Ascending aorta (tissue), 2 donors: ENCODE results near the gene DDIT3. TPM values are rescaled to one million over a fixed set of nuclear protein-coding genes. Genes with fewer than 3 reads are reported as not detected.
"Not testable (repeated sequence)": the region's sequence is repeated elsewhere in the genome, so short reads cannot be mapped to it uniquely, and the experiment has no call there.

ENCODE experiments used
- DNase-seq, 2 donors: peaks; one replicate each; pipeline ENCODE4 v3.0.0-alpha.2; 2019; ENCODE audit warnings: low spot score in 2 of 2
- H3K27ac ChIP-seq, 2 donors: fragments of 200-600 bp; sonication (generic); one replicate each; pipeline ENCODE4 v1.5.1; 2016 to 2017; ENCODE audit warnings: mild to moderate bottlenecking in 1 of 2
- H3K27me3 ChIP-seq: fragments of 200-600 bp; sonication (generic); one replicate; pipeline ENCODE4 v1.5.1; 2017
- H3K36me3 ChIP-seq, 2 donors: fragments of 200-600 bp; sonication (generic); one replicate each; pipeline ENCODE4 v1.5.1; 2016
- H3K4me1 ChIP-seq, 2 donors: fragments of 200-600 bp; sonication (generic); one replicate each; pipeline ENCODE4 v1.5.1; 2016 to 2017; ENCODE audit warnings: mild to moderate bottlenecking in 1 of 2
- H3K4me3 ChIP-seq, 2 donors: fragments of 200-600 bp; sonication (generic); one replicate each; pipeline ENCODE4 v1.5.1; 2016 to 2017; ENCODE audit warnings: mild to moderate bottlenecking in 1 of 2
- H3K9me3 ChIP-seq, 2 donors: fragments of 200-600 bp; sonication (generic); one replicate each; pipeline ENCODE4 v1.5.1; 2016
- CTCF ChIP-seq, 3 experiments: fragments of 200-600 bp in 2 of 3; fragments of 450-650 bp in 1 of 3; sonication (generic) in 2 of 3; IDR thresholded peaks; one replicate each; pipeline ENCODE4 v1.5.1; 2016 to 2019; ENCODE audit warnings: antibody characterized with exemption in 3 of 3, mild to moderate bottlenecking in 1 of 3, moderate library complexity in 1 of 3
- intact Hi-C: fragments of 100-400 bp; cut with DNase I; formaldehyde crosslinking; loops from one replicate; pipeline ENCODE4 v1.15.1; 2023
- total RNA-seq: library from RNA; depleted of rRNA; stranded (reverse); fragments of >200 nt; gene quantifications from one replicate; pipeline ENCODE4 v1.1.0, GENCODE V29; 2016

DDIT3 gene
- total RNA-seq, 1 donor from 2014 or later: 0.64 TPM

GRCh38 chr12:57500213-57500612 is 20.1 kb downstream of the DDIT3 start:
- no peak for TF ChIP-seq CTCF (IDR thresholded peaks at IDR 0.05)
- no peak overlapping the region for H3K4me3 ChIP-seq
- H3K36me3 ChIP-seq: peaks cover 66 to 92% of the 10 kb centered on the region in 2 donors
- H3K27me3 ChIP-seq: no peaks in the 10 kb centered on the region
- no peak overlapping the region for H3K27ac ChIP-seq
- intact Hi-C loops: no loop called here
- no peaks in the 10 kb centered on the region for H3K4me1 ChIP-seq
- DNase-seq: no peak
- no peaks in the 10 kb centered on the region for H3K9me3 ChIP-seq

- no peak overlapping the region for H3K27ac ChIP-seq
- TF ChIP-seq CTCF (IDR thresholded peaks at IDR 0.05): no peak
- H3K4me1 ChIP-seq: no peaks in the 10 kb centered on the region
- peaks cover 56 to 86% of the 10 kb centered on the region in 2 donors for H3K36me3 ChIP-seq
- H3K9me3 ChIP-seq: no peaks in the 10 kb centered on the region
- no peak overlapping the region for H3K4me3 ChIP-seq
- intact Hi-C loops: no loop called here
- no peaks in the 10 kb centered on the region for H3K27me3 ChIP-seq
- DNase-seq: no peak
These were observed 21.7 kb downstream of the DDIT3 start for GRCh38 chr12:57498571-57498970.

- H3K9me3 ChIP-seq: no peaks in the 10 kb centered on the region
- no peaks in the 10 kb centered on the region for H3K27me3 ChIP-seq
- intact Hi-C loops: no loop called here
- no peak overlapping the region for H3K27ac ChIP-seq
- H3K36me3 ChIP-seq: peaks cover 51 to 81% of the 10 kb centered on the region in 2 donors
- H3K4me1 ChIP-seq: no peaks in the 10 kb centered on the region
- H3K4me3 ChIP-seq: no peak overlapping the region
- no peak for TF ChIP-seq CTCF (IDR thresholded peaks at IDR 0.05)
- no peak for DNase-seq
These were observed 22.2 kb downstream of the DDIT3 start for GRCh38 chr12:57498132-57498502.

GRCh38 chr12:57497223-57498131 is 22.8 kb downstream of the DDIT3 start:
- Histone ChIP-seq H3K9me3 (no peaks in the 10 kb centered on the region), H3K27me3 (no peaks in the 10 kb centered on the region), H3K4me1 (no peaks in the 10 kb centered on the region), H3K4me3 (no peak overlapping the region), H3K27ac (no peak overlapping the region), H3K36me3 (peaks cover 47 to 75% of the 10 kb centered on the region in 2 donors)
- TF ChIP-seq CTCF (IDR thresholded peaks at IDR 0.05): no peak
- intact Hi-C loops: no loop called here
- no peak for DNase-seq

GRCh38 chr12:57496822-57497221 is 23.5 kb downstream of the DDIT3 start:
- no peak overlapping the region for H3K27ac ChIP-seq
- no peak for DNase-seq
- intact Hi-C loops: no loop called here
- no peak overlapping the region for H3K4me3 ChIP-seq
- no peak for TF ChIP-seq CTCF (IDR thresholded peaks at IDR 0.05)
- peaks cover 42 to 70% of the 10 kb centered on the region in 2 donors for H3K36me3 ChIP-seq
- H3K4me1 ChIP-seq: no peaks in the 10 kb centered on the region
- H3K9me3 ChIP-seq: no peaks in the 10 kb centered on the region
- H3K27me3 ChIP-seq: no peaks in the 10 kb centered on the region

- intact Hi-C loops, H3K27me3 ChIP-seq, H3K27ac ChIP-seq, DNase-seq, H3K9me3 ChIP-seq, H3K4me1 ChIP-seq, H3K4me3 ChIP-seq: not testable (repeated sequence)
- peaks cover 44 to 69% of the 10 kb centered on the region in 2 donors for H3K36me3 ChIP-seq
These were observed 25.1 kb downstream of the DDIT3 start for GRCh38 chr12:57495051-57495701.
